Measurements from ENCODE around the gene LRRC37B.
"Not testable (repeated sequence)": the region's sequence is repeated elsewhere in the genome, so short reads cannot be mapped to it uniquely, and the experiment has no call there.

LRRC37B gene

GRCh38 chr17:32045611-32046010 lies 38.4 kb downstream of the LRRC37B start:
- not testable (repeated sequence) for H3K27ac ChIP-seq (ENCODE audit: low read depth, low read length); H3K9ac ChIP-seq (ENCODE audit: low read length); H3K36me3 ChIP-seq (ENCODE audit: insufficient read depth, low read length); H3K4me3 ChIP-seq (ENCODE audit: low read depth in 1 of 2, low read length in 2 of 2); H3K4me1 ChIP-seq (ENCODE audit: insufficient read depth, low read length); H3K27me3 ChIP-seq (ENCODE audit: control insufficient read depth in 1 of 2, insufficient read depth in 2 of 2, low read length in 2 of 2); H3K9me3 ChIP-seq (ENCODE audit: low read length)

- H3K9ac ChIP-seq (ENCODE audit: low read length); H3K4me1 ChIP-seq (ENCODE audit: insufficient read depth, low read length); H3K4me3 ChIP-seq (ENCODE audit: low read depth in 1 of 2, low read length in 2 of 2); H3K27ac ChIP-seq (ENCODE audit: low read depth, low read length); H3K9me3 ChIP-seq (ENCODE audit: low read length); H3K27me3 ChIP-seq (ENCODE audit: control insufficient read depth in 1 of 2, insufficient read depth in 2 of 2, low read length in 2 of 2); H3K36me3 ChIP-seq (ENCODE audit: insufficient read depth, low read length): not testable (repeated sequence)
Observed at GRCh38 chr17:32047663-32048062, 40.5 kb downstream of the LRRC37B start.

GRCh38 chr17:32054985-32055384 lies 47.8 kb downstream of the LRRC37B start:
- H3K27ac ChIP-seq (ENCODE audit: low read depth, low read length); H3K4me3 ChIP-seq (ENCODE audit: low read depth in 1 of 2, low read length in 2 of 2); H3K4me1 ChIP-seq (ENCODE audit: insufficient read depth, low read length); H3K9me3 ChIP-seq (ENCODE audit: low read length); H3K9ac ChIP-seq (ENCODE audit: low read length); H3K27me3 ChIP-seq (ENCODE audit: control insufficient read depth in 1 of 2, insufficient read depth in 2 of 2, low read length in 2 of 2); H3K36me3 ChIP-seq (ENCODE audit: insufficient read depth, low read length): not testable (repeated sequence)

- H3K9ac ChIP-seq (ENCODE audit: low read length); H3K36me3 ChIP-seq (ENCODE audit: insufficient read depth, low read length); H3K4me1 ChIP-seq (ENCODE audit: insufficient read depth, low read length); H3K9me3 ChIP-seq (ENCODE audit: low read length); H3K4me3 ChIP-seq (ENCODE audit: low read depth in 1 of 2, low read length in 2 of 2); H3K27ac ChIP-seq (ENCODE audit: low read depth, low read length); H3K27me3 ChIP-seq (ENCODE audit: control insufficient read depth in 1 of 2, insufficient read depth in 2 of 2, low read length in 2 of 2): not testable (repeated sequence)
Observed at GRCh38 chr17:32055425-32055824, 48.2 kb downstream of the LRRC37B start.

GRCh38 chr17:32056500-32056899 lies 49.3 kb downstream of the LRRC37B start:
- not testable (repeated sequence) for H3K9ac ChIP-seq (ENCODE audit: low read length)

GRCh38 chr17:32057460-32058105 lies 50.4 kb downstream of the LRRC37B start:
- not testable (repeated sequence) for H3K4me1 ChIP-seq (ENCODE audit: insufficient read depth, low read length); H3K27ac ChIP-seq (ENCODE audit: low read depth, low read length); H3K4me3 ChIP-seq (ENCODE audit: low read depth in 1 of 2, low read length in 2 of 2); H3K27me3 ChIP-seq (ENCODE audit: control insufficient read depth in 1 of 2, insufficient read depth in 2 of 2, low read length in 2 of 2); H3K9me3 ChIP-seq (ENCODE audit: low read length); H3K36me3 ChIP-seq (ENCODE audit: insufficient read depth, low read length); H3K9ac ChIP-seq (ENCODE audit: low read length)

More at GRCh38 chr17:32056500-32056899, 49.3 kb downstream of the LRRC37B start:
- H3K27me3 ChIP-seq (ENCODE audit: control insufficient read depth in 1 of 2, insufficient read depth in 2 of 2, low read length in 2 of 2); H3K36me3 ChIP-seq (ENCODE audit: insufficient read depth, low read length); H3K27ac ChIP-seq (ENCODE audit: low read depth, low read length); H3K4me3 ChIP-seq (ENCODE audit: low read depth in 1 of 2, low read length in 2 of 2); H3K9me3 ChIP-seq (ENCODE audit: low read length); H3K4me1 ChIP-seq (ENCODE audit: insufficient read depth, low read length): not testable (repeated sequence)

GRCh38 chr17:32060695-32061094 lies 53.5 kb downstream of the LRRC37B start:
- H3K36me3 ChIP-seq (ENCODE audit: insufficient read depth, low read length); H3K4me3 ChIP-seq (ENCODE audit: low read depth in 1 of 2, low read length in 2 of 2); H3K4me1 ChIP-seq (ENCODE audit: insufficient read depth, low read length); H3K27ac ChIP-seq (ENCODE audit: low read depth, low read length); H3K27me3 ChIP-seq (ENCODE audit: control insufficient read depth in 1 of 2, insufficient read depth in 2 of 2, low read length in 2 of 2); H3K9ac ChIP-seq (ENCODE audit: low read length); H3K9me3 ChIP-seq (ENCODE audit: low read length): not testable (repeated sequence)

- not testable (repeated sequence) for H3K9ac ChIP-seq (ENCODE audit: low read length); H3K27ac ChIP-seq (ENCODE audit: low read depth, low read length); H3K36me3 ChIP-seq (ENCODE audit: insufficient read depth, low read length); H3K9me3 ChIP-seq (ENCODE audit: low read length); H3K27me3 ChIP-seq (ENCODE audit: control insufficient read depth in 1 of 2, insufficient read depth in 2 of 2, low read length in 2 of 2); H3K4me3 ChIP-seq (ENCODE audit: low read depth in 1 of 2, low read length in 2 of 2); H3K4me1 ChIP-seq (ENCODE audit: insufficient read depth, low read length)
Observed at GRCh38 chr17:32061840-32062239, 54.7 kb downstream of the LRRC37B start.

- H3K36me3 ChIP-seq (ENCODE audit: insufficient read depth, low read length); H3K27me3 ChIP-seq (ENCODE audit: control insufficient read depth in 1 of 2, insufficient read depth in 2 of 2, low read length in 2 of 2); H3K9ac ChIP-seq (ENCODE audit: low read length); H3K4me3 ChIP-seq (ENCODE audit: low read depth in 1 of 2, low read length in 2 of 2); H3K9me3 ChIP-seq (ENCODE audit: low read length); H3K4me1 ChIP-seq (ENCODE audit: insufficient read depth, low read length); H3K27ac ChIP-seq (ENCODE audit: low read depth, low read length): not testable (repeated sequence)
Observed at GRCh38 chr17:32064091-32064490, 56.9 kb downstream of the LRRC37B start.

GRCh38 chr17:32066123-32066680 lies 59.0 kb downstream of the LRRC37B start:
- H3K4me1 ChIP-seq (ENCODE audit: insufficient read depth, low read length); H3K4me3 ChIP-seq (ENCODE audit: low read depth in 1 of 2, low read length in 2 of 2); H3K36me3 ChIP-seq (ENCODE audit: insufficient read depth, low read length); H3K9me3 ChIP-seq (ENCODE audit: low read length); H3K27me3 ChIP-seq (ENCODE audit: control insufficient read depth in 1 of 2, insufficient read depth in 2 of 2, low read length in 2 of 2); H3K27ac ChIP-seq (ENCODE audit: low read depth, low read length); H3K9ac ChIP-seq (ENCODE audit: low read length): not testable (repeated sequence)

- not testable (repeated sequence) for H3K9ac ChIP-seq (ENCODE audit: low read length); H3K27ac ChIP-seq (ENCODE audit: low read depth, low read length); H3K36me3 ChIP-seq (ENCODE audit: insufficient read depth, low read length); H3K4me1 ChIP-seq (ENCODE audit: insufficient read depth, low read length); H3K27me3 ChIP-seq (ENCODE audit: control insufficient read depth in 1 of 2, insufficient read depth in 2 of 2, low read length in 2 of 2); H3K4me3 ChIP-seq (ENCODE audit: low read depth in 1 of 2, low read length in 2 of 2); H3K9me3 ChIP-seq (ENCODE audit: low read length)
Observed at GRCh38 chr17:32066863-32067642, 59.9 kb downstream of the LRRC37B start.

GRCh38 chr17:32069067-32069466 lies 61.9 kb downstream of the LRRC37B start:
- not testable (repeated sequence) for H3K27ac ChIP-seq (ENCODE audit: low read depth, low read length); H3K27me3 ChIP-seq (ENCODE audit: control insufficient read depth in 1 of 2, insufficient read depth in 2 of 2, low read length in 2 of 2); H3K9me3 ChIP-seq (ENCODE audit: low read length); H3K4me3 ChIP-seq (ENCODE audit: low read depth in 1 of 2, low read length in 2 of 2); H3K9ac ChIP-seq (ENCODE audit: low read length); H3K4me1 ChIP-seq (ENCODE audit: insufficient read depth, low read length); H3K36me3 ChIP-seq (ENCODE audit: insufficient read depth, low read length)

Data from muscle layer of colon (tissue), 2 donors.